GM18870 (cell line): ENCODE results near the gene ADAMTS9.
A peak's percentile ranks its signal among the peaks of the same experiment; 100 is the strongest.

Experiments used
- ATAC-seq: cut with Tn5 transposase; IDR thresholded peaks from one replicate; pipeline ENCODE4 v1.9.1; 2021; ENCODE audit warnings: moderate library complexity; ENCODE audit not compliant: unreplicated experiment

The ADAMTS9 gene

DNA sequence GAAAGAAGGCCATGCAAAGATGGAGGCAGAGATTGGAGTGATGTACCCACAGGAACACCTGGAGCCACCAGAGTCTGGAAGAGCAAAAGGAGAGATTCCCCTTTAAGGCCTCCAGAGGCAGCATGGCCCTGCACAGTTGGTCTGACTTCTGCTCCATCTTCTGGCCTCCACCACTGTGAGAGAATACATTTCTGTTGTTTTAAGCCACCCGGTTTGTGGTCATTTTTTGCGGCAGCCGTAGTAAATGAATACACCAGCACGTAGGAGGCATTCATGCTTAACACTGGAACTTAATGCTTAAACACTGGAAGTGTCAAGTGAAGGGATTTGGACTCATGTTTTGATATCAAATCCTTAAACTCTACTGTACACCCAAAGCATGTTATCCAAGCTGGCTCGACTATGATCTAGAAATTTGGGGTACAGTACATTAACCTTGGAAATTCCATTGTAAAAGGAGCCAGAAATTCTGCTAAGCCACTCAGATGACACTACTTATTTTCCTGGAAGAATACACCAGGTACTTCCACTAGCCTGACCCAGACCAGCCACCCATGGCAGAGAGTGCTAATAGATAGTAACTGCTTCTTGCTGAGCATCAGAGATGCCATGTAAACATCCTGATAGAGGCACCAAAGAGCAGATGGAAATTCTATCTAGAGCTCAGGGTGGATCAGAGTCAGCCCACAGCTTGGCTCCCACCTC lies 190.9 kb downstream of the ADAMTS9 start:
- ATAC-seq = no peak

DNA sequence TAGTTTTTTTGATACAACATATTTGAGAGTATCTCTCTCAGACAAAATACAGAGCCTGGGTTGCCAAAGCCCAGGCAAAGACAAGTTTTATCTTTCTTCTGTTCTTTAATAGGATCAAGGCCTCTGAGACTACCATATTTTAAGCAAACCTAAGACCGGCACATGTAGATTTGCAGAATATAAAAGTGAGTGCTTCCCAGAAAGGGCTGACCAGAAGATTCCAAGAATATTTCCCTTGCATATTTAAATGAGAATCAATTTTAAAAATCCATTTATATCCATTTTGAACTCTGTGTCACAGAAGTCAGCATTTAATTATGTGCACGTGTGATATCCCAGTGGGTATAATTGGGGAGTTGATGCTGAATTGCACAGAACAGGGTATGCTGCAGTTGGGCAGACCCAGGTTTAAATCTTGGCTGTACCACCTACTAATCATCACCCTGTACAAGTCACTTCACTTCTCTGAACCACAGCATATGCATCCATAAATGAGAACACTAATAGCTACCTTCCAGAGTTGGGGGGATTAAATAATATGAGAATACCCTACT lies 191.9 kb downstream of the ADAMTS9 start:
- ATAC-seq = no peak

DNA sequence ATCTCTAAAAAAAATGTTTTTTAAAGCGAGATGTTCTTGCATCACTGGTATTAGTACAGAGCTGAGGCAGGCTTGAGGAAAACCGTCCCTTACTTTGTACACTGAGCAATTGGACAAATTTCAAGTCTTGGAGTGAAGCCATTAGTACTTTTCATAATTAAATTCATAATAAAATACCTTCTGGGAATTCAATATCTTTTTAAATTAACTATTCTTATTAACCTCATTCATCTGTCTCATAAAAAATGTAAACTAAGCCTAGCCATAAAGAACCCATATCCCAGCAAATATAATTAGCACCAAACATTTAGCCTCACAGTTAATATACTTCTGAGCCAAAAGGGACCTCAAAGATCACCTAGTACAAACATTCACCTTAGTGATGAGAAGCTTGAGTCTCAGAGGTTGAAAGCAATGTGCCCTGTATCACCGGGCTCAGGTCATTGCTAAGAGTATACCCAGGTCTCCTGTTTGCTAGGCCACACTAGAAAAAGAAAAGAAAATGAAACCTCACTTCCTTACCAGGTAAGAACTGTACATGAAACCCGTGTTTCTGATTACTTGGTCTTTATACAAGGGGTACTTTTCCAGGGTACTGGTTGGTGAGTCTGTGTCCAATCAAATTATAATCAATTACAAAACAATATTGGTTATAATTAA lies 192.5 kb downstream of the ADAMTS9 start:
- ATAC-seq = peak; percentile 48

DNA sequence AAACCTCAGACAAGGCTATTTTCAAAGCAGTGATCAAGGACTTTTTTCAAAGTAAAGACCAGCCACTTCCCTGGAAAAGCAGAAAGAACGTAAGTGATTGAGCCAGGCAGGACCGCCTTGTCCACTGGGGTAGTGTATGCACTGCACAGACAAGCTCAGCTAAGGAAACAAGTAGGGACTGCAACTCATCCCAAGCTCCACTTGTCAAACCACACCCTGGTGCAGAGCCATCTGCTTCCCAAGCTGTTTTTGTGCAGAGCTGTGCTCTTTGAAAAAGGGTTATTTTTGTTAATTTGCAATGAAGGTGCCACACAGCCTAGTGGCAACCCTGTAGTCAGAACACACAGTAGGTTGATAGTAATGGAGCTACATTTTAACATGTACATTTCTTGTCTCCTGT lies 193.3 kb downstream of the ADAMTS9 start:
- ATAC-seq = no peak

DNA sequence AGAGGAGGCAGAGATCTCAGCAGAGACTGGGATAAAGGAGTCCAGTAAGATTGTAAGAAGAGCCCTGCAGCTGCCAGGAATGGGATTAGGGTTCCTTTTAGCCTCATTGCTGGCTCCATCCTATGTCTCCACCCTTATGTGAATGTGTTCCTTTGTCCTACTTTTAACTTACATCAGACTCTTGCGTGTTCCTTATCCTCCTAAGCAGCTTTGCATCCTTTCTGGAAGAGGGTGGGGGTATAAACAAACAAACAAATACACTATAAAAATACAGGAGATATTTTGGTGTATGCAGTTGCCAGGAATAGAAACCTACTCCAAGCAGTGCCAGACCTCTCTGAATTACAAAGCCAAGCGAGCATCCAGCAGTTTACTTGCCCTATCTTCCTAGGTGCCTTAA lies 194.7 kb downstream of the ADAMTS9 start:
- ATAC-seq = no peak

DNA sequence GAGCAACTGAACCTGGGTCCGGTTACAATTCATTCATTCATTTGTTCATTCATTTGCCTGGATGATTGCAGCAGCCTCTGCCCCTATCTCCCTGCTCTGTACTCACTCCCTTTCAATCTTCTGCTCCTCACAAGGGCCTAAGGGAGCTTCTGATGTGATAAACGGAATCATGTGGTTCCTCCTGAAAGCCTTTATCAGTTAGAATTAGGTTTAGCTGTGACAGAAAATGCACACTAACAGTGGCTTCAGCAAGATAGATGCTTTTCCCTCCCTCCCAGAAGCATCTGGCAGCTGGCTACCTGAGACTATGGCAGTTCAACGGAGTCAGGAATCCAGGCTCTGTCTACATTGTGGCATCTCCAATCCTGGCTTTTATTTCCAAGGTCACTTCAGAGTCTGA lies 196.0 kb downstream of the ADAMTS9 start:
- ATAC-seq = no peak

DNA sequence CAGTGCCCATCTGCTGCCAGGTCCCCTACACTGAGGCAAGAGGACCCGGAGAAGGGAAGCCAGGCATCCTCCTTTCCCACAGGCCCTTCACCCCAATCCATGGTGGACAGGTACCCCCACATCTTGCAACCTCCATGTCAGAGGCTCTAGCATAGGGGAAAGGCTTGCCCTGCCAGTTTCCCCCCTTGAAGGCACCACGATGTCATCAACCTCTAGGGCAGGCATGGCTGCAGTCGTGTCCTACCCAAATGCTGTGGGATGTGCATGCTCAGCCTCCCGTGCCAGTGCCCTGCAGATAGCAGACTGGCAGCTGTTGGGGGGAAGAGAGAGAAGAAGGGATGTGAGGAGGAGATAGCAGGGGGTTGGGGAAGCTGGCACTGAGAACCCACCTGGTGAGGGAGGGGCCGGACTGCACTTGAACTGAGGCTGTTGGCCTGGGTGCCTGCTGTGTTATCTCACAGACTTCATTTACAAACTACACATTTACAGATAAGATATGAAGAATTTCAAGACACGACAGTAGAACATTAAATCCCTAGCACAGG lies 197.5 kb downstream of the ADAMTS9 start:
- no peak for ATAC-seq

DNA sequence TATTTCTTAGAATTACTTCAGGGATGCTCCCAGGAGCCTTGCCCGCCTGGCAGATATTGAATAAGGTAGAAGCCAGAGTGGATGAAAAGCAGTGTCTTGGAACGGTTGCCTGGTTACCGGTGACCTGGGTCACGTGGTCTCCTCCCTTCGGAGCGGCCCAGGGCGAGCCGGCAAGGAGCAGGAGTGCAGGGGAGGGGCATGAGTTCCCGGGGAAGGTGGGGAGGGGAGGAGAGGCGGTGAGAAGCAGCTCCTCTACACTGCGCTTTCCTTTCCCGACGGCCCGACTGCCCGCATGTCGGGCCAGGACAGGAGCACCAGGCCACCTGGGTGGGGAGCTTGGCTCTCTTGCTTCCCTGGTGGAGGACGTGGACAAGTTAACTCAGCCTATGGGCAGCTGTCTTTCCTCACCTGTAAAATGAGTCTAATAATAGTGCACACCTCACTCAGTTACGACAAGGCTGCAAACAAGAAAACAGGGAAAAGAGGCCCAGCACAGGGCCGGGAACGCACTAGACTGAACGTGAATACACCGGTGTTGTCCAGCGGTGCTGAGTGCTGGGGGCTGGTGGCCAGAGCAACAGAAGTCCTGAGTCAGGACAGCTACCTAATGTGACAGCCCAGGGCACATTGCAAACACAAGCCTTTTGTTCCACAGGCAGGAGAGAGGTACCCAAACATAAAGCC lies 198.3 kb downstream of the ADAMTS9 start:
- ATAC-seq = no peak

DNA sequence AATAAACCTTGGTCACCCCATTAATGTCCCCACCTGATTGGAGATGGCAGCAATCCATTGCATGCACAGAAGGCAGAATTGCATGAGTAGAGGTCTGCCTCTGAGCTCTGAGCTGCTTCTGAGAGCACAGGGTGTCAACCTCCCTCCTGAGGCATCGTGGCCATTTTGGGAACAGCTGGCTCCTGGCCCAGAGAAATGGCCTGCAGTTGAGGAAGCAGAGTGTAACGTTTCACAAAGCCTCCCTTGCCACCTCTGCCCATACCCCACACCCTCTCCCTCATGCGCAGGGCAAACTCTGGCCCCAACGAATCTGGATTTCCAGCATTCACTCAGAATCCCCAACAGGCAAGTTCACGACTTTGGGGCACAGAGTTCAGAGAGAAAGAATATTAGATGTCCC lies 198.9 kb downstream of the ADAMTS9 start:
- ATAC-seq = no peak

DNA sequence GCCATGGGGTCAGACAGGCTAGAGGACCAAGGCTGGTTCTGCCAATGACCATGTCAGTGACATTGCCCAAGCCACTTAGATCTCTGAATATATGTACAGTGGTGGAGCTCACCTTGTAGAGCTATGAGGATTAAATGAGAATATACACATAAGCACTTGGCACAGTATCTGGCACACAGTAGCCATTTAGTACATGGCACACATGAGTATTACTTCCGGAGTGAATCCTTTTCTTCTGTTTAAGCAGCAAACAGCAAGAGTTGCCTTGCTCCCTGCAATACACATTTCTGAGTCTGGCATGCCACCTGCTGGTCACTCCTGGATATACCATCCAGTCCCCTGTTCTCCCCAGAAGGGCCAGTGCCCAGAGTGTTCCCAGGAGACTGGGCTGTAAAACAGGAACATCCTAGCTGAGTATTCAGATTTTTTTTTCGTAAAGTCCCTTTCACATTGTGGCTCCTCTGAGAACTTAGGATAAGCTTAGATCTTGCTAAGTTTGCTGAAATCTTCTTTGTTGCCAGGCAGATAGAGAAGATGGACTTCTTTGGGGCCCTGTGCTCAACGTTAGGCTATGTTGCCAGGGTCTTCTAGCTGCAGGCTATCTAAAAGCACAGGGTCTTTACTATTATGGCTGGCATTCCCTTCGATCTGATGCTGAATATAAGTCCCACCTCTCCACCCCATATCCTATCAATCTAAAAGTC lies 203.4 kb downstream of the ADAMTS9 start:
- peak; percentile 99 for ATAC-seq

DNA sequence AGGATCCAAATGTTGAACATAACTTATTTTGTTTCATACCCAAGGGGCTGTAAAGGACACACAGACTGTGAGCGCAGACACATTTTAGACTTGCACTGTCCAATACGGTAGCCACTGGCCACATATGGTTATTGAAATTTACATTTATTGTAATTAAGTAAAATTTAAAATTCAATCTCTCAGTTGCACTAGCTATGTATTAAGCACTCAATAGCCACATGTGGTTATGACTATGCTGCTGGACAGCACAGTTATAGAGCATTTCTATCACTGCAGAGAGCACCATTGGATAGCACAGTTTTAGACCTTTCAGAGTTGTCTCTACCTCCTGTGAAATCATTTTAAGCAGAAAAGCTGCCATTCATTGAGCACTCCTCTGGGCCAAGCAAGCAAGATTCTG lies 204.3 kb downstream of the ADAMTS9 start:
- no peak for ATAC-seq

DNA sequence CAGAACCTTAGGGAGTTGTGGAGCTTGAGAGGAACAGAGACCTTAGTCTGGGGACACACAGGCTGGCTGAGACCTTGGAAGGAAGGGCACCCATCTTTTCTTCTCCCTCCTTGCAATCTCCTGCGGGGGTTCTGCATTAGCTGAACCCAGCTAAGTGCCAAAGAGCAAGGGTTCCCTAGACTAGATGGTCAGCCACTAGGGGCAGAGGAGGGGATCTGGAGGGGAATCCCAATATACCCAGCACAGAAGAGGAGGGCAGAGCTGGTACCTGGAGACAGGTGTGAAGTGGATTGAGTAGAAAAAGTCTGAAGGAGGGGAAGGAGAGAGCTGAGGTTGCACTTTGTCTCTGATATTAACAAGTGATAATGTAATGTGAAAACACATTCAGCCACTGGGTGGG lies 212.8 kb downstream of the ADAMTS9 start:
- no peak for ATAC-seq

DNA sequence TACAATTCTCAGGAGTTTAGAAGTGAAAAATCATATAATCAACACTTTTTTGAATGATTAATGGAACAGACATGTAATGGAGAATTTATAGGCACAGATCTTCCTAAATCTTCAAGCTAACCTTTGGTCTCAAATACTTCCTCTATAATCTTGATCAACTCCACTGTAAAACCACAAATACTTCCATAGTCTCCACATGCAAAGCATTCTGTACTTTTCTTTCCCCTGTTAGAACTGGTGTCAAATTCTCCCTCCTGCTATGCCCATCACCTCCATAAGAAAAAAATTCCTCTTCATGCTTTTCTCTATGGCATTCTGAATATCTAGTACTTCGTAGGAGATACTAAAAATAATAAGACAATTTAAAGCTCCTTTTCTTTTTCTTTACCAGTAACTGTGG lies 214.3 kb downstream of the ADAMTS9 start:
- ATAC-seq = no peak

DNA sequence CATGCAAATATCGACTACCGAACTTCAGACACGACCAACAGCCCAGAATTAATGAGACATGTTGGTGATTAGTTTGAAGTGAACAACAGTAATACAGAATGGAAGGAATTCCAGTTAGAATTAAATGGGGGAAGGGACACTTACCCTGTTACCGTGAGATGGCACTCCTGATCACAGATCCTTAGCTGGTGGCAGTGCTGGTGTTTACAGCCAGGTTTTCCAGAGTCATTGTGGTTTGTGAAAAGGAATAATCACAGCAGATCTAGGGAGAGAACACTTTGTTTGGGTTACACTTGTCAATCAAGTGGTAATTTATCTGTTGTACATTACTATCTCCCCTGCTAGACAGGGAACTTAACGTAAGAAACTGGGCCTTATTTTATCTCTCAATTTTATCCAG lies 217.4 kb downstream of the ADAMTS9 start:
- no peak for ATAC-seq

DNA sequence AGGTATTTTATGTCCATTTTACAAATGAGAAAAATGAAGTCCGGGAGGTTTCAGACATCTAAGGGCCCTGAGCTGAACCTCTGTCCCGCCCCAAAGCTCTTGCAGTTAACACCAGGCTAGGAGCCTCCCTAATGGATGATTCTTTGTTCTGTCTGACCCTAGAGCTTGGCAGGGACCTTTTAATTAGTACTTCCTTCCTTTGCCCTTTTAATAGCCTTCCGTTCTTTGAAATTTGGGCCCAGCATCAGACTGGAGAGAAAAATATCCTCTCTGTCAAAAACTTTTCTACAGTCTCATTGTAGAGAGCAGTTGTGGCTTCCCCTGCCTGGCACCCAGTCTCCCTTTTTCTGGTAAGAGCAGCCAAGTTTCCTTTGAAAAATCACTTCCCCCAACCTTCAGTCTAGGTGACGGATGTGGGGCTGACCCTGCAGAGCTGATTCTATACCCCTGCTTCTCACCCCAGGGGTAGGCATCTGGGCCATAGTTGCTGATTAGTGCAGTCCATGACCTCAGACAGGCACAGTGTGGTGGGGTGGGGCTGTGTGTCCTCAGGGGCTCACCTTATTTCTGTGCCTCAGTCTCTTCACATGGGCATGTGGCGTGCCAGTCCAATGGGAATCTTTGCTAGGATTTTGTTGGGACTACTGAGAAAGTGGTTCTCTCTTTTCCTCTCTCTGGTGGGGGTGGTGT lies 220.4 kb downstream of the ADAMTS9 start:
- no peak for ATAC-seq
